Peyer's patch (tissue), 4 donors: ENCODE data around the gene RALGPS1.

Source experiments
- POLR2A ChIP-seq, 2 donors: fragments of 450-650 bp; IDR thresholded peaks; one replicate each; pipeline ENCODE4 v1.5.1; 2017; ENCODE audit warnings: antibody characterized with exemption in 2 of 2, mild to moderate bottlenecking in 2 of 2, moderate library complexity in 2 of 2
- TF ChIP-seq, protein P1 (sequence below), 6 experiments: fragments of 450-650 bp in 4 of 6; fragments of 200-600 bp in 2 of 6; sonication (generic) in 1 of 6; IDR thresholded peaks; one replicate each; pipeline ENCODE4 v1.5.1; 2017 to 2019; ENCODE audit warnings: antibody characterized with exemption in 6 of 6, mild to moderate bottlenecking in 3 of 6, moderate library complexity in 1 of 6

DNA sequence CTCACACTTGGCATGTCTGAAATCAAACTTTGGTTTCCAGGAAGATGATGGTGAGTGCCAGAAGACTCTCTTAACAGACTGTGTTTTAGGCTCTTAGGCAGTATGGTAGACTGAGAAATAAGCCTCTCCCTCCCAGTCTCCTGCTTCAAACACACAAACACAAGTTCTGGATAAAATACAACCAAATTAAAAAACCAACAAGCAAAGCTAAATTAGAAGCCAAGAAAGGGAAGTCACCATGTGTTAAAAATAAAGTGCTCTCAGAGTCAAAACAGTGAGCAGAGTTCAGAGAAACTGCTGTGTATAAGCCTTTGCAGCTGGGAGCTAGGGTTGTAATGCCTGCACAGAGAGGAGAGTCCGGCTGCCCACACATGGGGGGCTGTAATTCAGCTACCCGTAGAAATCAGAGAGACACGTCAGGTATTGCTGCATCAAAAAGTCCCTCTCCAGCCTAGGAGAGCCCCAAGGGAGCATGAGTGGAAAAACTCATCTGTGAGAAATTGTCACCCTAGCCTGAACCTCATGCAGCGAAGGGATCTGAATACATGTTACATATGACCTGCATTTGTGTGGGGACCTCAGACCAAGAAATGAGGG, 145.3 kb downstream of the RALGPS1 start:
- TF ChIP-seq, protein P1, sequence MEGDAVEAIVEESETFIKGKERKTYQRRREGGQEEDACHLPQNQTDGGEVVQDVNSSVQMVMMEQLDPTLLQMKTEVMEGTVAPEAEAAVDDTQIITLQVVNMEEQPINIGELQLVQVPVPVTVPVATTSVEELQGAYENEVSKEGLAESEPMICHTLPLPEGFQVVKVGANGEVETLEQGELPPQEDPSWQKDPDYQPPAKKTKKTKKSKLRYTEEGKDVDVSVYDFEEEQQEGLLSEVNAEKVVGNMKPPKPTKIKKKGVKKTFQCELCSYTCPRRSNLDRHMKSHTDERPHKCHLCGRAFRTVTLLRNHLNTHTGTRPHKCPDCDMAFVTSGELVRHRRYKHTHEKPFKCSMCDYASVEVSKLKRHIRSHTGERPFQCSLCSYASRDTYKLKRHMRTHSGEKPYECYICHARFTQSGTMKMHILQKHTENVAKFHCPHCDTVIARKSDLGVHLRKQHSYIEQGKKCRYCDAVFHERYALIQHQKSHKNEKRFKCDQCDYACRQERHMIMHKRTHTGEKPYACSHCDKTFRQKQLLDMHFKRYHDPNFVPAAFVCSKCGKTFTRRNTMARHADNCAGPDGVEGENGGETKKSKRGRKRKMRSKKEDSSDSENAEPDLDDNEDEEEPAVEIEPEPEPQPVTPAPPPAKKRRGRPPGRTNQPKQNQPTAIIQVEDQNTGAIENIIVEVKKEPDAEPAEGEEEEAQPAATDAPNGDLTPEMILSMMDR (IDR thresholded peaks at IDR 0.05): no peak
- TF ChIP-seq POLR2A (IDR thresholded peaks at IDR 0.05): no peak
